Astrocyte of the spinal cord (primary cell): ENCODE measurements around the gene SLC5A10.
"Not testable (repeated sequence)": the region's sequence is repeated elsewhere in the genome, so short reads cannot be mapped to it uniquely, and the experiment has no call there.

ENCODE experiments used
- DNase-seq: peaks from one replicate; pipeline ENCODE4 v3.0.0; 2011; ENCODE audit warnings: low read depth, low spot score
- H3K4me3 ChIP-seq: 2 replicates; pipeline ENCODE4 v1.5.1; 2011; ENCODE audit warnings: low read depth, mild to moderate bottlenecking, low read length, moderate library complexity
- in situ Hi-C: cut with HindIII; loops from 2 replicates; pipeline ENCODE4 v1.10.0; 2017; ENCODE audit warnings: low sequenced_read_pairs
- TF ChIP-seq, protein P1 (sequence below): IDR thresholded peaks from 2 replicates; pipeline ENCODE4 v1.5.1; 2012; ENCODE audit warnings: low read depth, mild to moderate bottlenecking, low read length, inconsistent platforms

The SLC5A10 gene

DNA sequence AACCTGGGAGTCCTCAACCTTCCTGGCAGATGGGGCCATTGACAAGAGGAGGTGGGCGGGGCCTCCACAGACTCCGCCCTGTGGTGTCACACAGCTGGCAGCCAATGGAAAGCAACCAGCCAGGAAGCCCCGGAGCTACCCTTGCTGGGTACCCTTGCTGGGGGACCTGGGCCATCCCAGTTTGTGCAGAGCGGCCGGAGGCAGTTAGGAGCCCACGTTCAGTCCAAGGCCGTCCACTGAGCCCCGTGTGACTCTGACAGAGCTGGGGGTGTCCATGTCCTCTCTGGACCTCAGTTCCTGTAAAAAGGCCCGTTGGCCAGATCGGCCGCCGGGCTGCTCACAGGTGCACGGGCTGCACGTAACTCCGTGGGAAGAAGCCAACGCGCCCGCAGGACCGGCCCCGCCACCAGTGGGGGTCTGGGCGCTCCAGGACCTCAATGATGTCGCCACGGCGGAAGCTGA is 69.7 kb downstream of the SLC5A10 start:
- in situ Hi-C loops, result no loop called here
- TF ChIP-seq, protein P1, sequence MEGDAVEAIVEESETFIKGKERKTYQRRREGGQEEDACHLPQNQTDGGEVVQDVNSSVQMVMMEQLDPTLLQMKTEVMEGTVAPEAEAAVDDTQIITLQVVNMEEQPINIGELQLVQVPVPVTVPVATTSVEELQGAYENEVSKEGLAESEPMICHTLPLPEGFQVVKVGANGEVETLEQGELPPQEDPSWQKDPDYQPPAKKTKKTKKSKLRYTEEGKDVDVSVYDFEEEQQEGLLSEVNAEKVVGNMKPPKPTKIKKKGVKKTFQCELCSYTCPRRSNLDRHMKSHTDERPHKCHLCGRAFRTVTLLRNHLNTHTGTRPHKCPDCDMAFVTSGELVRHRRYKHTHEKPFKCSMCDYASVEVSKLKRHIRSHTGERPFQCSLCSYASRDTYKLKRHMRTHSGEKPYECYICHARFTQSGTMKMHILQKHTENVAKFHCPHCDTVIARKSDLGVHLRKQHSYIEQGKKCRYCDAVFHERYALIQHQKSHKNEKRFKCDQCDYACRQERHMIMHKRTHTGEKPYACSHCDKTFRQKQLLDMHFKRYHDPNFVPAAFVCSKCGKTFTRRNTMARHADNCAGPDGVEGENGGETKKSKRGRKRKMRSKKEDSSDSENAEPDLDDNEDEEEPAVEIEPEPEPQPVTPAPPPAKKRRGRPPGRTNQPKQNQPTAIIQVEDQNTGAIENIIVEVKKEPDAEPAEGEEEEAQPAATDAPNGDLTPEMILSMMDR, result no peak
- DNase-seq, result no peak
- no peak overlapping the region for H3K4me3 ChIP-seq

DNA sequence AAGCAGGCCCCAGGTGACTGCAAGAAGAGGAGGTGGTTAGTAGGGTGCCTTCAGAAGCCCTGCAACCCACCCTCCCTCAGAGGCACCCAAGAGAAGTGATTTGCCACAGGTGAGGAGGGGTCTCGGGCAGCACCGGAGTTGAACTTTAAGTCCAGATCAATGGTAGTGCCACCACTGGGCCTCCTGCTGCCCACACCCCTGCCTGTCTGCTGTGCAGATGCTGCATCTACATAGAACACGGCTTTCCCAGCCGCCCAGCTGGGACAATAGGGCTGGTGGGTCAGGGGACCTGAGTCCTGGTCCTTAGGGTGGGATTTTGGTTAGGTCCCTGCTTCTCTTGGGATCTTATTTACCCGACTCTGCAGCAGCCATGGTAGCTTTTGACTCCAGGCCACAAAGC is 70.2 kb downstream of the SLC5A10 start:
- H3K4me3 ChIP-seq, result no peak overlapping the region
- TF ChIP-seq, protein P1, result no peak
- DNase-seq, result no peak
- in situ Hi-C loops, result no loop called here

DNA sequence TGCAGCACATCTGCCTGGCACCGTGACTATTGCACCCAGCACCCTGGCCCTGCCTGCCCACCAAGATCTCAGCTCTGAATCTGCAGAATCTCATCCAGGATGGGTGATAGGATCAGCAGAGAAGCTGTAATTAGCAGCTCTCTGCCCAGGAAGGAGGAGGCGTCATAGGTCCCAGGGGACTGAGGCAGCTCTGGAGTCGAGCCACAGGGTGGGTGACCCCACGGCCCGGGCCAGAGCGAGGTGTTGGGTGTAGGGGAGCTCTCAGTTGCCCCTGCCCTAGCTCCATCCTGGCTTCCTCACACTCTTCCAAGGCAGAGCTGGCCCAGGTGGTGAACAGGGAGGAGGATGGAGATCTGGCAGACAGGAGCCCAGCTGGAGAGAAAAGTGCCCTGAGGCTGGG is 70.8 kb downstream of the SLC5A10 start:
- DNase-seq, result no peak
- in situ Hi-C loops, result no loop called here
- TF ChIP-seq, protein P1, result no peak
- H3K4me3 ChIP-seq, result no peak overlapping the region

DNA sequence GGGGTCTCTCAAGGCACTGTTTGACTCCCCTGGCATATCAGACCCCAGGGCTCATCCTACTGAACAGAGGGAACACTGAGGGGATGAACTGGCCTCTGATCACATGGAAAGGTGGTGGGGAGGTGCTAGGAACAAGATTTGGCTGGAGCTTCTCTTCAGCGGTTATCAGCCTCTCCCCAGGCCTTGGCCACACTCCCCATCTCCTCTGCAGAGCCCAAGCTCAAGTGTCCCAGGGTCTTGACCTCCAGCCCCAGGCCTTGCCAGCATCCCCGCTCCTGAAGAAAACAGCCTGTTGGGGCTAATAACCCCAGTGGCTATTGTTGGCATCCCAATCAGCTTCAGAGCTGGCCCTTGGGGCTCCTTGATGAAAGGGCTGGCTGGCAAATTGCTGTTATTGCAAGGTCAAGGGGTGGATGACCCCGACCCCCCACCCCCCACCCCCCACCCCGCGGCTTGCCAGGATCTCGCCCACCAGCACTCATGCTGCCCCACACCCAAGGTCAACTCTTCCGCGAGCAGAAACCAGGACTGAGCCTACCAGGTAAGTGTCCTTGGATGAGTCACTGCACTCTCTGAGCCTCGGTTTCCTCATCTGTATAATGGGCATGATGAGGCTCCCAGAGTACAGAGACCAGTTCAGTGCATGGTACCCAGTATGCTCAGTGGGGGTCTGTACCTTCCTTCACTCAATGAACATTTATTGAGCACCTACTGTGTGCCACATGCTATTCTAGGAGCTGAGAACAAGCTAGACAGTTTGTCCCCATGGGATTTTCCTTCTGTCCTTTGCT is 71.4 kb downstream of the SLC5A10 start:
- TF ChIP-seq, protein P1, result no peak
- DNase-seq, result no peak
- in situ Hi-C loops, result no loop called here
- no peak overlapping the region for H3K4me3 ChIP-seq

DNA sequence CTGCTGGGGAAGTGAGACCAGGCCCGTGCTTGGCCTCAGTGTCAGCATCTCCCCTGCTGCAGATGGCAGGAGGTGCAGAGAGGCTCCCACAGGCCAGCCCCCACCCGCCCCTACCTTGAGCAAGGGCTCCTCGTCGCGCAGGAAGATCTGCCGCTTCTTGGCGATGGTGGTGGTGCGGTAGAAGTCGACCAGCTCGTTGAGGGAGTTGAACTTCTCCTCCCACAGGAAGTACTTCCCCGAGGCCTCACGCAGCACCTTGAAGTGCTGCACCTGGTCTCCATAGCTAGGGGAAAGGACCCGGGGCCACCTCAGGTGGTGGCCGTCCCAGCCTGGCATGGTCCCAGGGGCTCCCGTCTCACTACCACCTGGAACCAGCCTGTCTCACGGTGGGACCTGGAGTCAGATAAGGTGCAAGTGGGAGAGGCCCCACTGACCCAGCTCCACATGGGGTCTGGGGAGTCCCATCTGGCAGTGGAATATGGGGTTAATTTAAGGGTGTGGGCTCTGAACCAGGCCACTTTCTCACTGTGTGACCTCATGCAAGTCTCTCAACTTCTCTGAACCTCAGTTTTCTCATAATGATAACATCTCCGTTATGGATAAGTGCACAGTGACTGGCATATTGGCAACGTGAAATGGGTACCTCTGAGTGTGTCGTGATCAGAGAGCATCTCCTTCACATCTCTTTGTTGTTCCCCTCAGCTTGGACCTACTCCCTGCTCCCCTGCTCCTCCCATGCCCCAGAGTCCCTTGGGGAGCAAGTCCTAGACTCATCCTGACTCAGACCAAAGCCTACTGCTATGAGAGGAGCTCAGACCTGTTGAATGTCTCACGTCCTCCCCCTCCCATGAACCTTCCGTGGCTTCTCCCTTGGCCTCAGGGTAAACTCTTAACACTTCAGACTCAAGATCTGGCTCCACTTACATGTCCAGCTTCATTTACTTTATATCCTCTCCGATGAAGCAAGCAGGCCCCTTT is 72.4 kb downstream of the SLC5A10 start:
- no peak overlapping the region for H3K4me3 ChIP-seq
- TF ChIP-seq, protein P1, result no peak
- DNase-seq, result no peak
- in situ Hi-C loops, result no loop called here

DNA sequence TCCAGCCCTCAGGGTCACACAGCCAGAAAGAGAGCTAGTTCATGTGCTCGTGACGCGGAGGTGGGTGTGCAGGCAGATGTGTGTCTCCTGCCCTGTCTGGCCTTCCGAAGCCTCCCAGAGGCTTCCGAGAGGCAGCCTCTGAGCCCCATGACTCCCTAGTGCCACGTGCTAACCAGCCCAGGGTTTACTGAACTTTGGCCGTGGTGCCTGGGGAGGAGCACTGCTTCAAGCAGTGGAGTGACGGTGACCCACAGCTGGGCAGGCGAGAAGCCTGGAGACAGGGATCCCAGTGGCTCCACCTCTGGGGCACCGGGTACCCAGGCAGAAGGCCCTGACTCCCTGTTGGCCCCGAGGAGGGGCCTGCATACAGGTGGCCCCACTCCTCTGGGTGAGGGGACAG is 76.7 kb downstream of the SLC5A10 start:
- DNase-seq, H3K4me3 ChIP-seq, in situ Hi-C loops: not testable (repeated sequence)

DNA sequence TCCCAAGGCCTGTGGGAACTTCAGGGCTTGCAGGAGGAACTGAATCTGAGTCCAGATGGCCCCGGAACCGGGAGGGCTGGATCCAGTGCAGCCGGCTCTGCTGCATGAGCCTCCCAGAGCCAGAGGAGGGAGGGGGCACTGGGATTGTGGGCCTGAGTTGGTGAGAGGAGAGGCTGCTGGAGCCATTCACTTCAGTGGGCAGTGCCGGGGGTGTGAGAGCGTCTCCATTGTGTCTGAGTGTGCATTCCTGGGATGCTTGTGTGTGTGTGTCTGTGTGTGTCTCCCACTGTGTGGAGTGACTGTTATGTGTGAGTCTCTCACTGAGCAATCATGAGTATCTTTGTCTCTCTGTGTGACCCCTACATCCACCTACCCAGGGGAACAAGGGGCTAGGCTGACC is 77.8 kb downstream of the SLC5A10 start:
- in situ Hi-C loops, H3K4me3 ChIP-seq, DNase-seq: not testable (repeated sequence)

DNA sequence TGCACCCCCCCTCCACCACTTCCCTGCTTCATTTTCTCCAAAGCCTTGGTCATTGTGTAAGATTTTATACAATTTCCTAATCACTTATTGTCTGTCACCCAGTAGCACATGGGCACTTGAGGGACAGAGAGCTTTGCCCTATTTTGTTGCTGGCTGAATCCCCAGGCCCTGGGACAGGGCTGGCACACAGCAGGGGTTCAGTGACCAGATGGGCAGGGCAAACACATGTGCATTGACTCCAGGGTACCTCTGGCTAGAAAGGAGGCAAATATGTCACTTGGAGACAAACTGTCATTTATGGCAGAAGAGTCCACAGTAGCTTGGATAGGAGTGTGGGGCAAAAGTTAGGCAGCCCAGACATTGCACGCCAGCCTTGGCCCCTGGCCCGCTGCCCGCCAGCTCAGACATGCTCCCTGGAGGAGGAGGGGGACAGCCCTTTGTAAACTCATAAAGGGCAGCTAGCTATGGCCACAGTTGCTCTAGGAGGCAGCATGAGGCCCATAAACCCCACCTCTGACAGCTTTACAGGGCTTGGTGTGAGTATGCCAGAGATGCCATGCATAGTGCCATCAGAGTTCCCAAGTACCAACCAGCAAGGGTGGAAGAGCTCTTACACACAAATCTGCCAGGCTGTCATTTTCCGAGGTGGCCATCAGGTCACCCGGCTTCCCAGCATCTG is 78.9 kb downstream of the SLC5A10 start:
- H3K4me3 ChIP-seq, DNase-seq, in situ Hi-C loops: not testable (repeated sequence)
